Measurements from ENCODE around the gene SAMD7. TPM values are rescaled to one million over a fixed set of nuclear protein-coding genes. Genes with fewer than 3 reads are reported as not detected.
A peak's percentile ranks its signal among the peaks of the same experiment; 100 is the strongest.

SAMD7 gene
- total and polyA plus RNA-seq, 9 of the 15 experiments (the other 6 are each of a cell fraction or from before 2014, with no cell fraction given) = not detected

DNA sequence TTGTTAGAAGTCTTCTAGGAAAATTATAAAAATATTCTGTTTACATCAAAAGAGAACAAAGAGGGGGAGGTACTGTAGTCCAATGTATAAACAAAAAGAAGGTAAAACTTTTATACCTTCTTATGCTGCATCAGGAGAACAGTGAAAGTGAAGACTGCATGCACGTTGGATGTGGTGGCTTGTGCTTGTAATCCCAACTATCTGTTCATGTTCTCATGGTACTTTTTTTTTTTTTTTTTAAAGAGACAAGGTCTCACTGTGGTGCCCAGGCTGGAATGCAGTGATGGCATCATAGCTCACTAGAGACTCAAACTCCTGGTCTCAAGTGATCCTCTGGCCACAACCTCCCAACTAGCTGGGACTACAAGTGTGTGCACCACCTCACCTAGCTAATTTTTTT lies 59.5 kb downstream of the SAMD7 start (continued):
- TF ChIP-seq, protein P1, sequence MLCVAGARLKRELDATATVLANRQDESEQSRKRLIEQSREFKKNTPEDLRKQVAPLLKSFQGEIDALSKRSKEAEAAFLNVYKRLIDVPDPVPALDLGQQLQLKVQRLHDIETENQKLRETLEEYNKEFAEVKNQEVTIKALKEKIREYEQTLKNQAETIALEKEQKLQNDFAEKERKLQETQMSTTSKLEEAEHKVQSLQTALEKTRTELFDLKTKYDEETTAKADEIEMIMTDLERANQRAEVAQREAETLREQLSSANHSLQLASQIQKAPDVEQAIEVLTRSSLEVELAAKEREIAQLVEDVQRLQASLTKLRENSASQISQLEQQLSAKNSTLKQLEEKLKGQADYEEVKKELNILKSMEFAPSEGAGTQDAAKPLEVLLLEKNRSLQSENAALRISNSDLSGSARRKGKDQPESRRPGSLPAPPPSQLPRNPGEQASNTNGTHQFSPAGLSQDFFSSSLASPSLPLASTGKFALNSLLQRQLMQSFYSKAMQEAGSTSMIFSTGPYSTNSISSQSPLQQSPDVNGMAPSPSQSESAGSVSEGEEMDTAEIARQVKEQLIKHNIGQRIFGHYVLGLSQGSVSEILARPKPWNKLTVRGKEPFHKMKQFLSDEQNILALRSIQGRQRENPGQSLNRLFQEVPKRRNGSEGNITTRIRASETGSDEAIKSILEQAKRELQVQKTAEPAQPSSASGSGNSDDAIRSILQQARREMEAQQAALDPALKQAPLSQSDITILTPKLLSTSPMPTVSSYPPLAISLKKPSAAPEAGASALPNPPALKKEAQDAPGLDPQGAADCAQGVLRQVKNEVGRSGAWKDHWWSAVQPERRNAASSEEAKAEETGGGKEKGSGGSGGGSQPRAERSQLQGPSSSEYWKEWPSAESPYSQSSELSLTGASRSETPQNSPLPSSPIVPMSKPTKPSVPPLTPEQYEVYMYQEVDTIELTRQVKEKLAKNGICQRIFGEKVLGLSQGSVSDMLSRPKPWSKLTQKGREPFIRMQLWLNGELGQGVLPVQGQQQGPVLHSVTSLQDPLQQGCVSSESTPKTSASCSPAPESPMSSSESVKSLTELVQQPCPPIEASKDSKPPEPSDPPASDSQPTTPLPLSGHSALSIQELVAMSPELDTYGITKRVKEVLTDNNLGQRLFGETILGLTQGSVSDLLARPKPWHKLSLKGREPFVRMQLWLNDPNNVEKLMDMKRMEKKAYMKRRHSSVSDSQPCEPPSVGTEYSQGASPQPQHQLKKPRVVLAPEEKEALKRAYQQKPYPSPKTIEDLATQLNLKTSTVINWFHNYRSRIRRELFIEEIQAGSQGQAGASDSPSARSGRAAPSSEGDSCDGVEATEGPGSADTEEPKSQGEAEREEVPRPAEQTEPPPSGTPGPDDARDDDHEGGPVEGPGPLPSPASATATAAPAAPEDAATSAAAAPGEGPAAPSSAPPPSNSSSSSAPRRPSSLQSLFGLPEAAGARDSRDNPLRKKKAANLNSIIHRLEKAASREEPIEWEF (CRISPR knock-in tag; IDR thresholded peaks at IDR 0.05) = no peak
- TF ChIP-seq CREBBP (IDR thresholded peaks at IDR 0.05; ENCODE audit: low read depth, low read length) = no peak
- TF ChIP-seq ZNF165 (CRISPR knock-in tag; IDR thresholded peaks at IDR 0.05; ENCODE audit: borderline replicate concordance) = no peak
- TF ChIP-seq, protein P2, sequence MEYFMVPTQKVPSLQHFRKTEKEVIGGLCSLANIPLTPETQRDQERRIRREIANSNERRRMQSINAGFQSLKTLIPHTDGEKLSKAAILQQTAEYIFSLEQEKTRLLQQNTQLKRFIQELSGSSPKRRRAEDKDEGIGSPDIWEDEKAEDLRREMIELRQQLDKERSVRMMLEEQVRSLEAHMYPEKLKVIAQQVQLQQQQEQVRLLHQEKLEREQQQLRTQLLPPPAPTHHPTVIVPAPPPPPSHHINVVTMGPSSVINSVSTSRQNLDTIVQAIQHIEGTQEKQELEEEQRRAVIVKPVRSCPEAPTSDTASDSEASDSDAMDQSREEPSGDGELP (CRISPR knock-in tag; IDR thresholded peaks at IDR 0.05; ENCODE audit: borderline replicate concordance) = no peak

DNA sequence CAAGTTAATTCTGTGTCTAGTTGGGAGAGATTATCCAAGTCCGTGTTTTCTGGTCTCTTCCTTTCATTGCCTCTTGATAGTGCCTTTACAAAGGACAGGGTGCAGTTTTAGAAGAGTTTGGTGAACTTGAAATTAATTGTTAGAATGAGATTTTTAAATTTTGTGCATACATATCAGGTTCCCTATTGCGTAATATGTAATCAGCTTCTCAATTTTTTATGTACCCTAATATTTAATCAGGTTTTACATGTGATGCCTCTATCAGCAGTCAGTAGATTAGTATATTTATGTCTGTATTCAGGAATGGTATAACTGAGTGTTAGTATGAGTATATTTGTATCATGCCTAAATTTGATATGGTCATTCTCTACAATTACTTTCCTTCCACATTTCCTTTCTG lies 60.1 kb downstream of the SAMD7 start:
- in situ Hi-C loops (cut with MboI) = loop anchor here (25.0 kb wide), 1 partner anchor 834 kb away; no protein-coding TSS in a partner anchor
- BruUV-seq (replicated peaks) = no TSS peak
- POLR2A ChIA-PET = no interaction called here
- TF ChIP-seq BCL6 (CRISPR knock-in tag; IDR thresholded peaks at IDR 0.05) (no peak), NCOA2 (IDR thresholded peaks at IDR 0.05; ENCODE audit: partially characterized antibody in 2 of 2) (no peak), GATA2 (CRISPR knock-in tag; IDR thresholded peaks at IDR 0.05) (no peak), CEBPB (tag; IDR thresholded peaks at IDR 0.05) (peak; percentile 97), RBM34 (IDR thresholded peaks at IDR 0.05; ENCODE audit: borderline replicate concordance, insufficient read depth, low read length) (no peak)
- TF ChIP-seq, protein P3, sequence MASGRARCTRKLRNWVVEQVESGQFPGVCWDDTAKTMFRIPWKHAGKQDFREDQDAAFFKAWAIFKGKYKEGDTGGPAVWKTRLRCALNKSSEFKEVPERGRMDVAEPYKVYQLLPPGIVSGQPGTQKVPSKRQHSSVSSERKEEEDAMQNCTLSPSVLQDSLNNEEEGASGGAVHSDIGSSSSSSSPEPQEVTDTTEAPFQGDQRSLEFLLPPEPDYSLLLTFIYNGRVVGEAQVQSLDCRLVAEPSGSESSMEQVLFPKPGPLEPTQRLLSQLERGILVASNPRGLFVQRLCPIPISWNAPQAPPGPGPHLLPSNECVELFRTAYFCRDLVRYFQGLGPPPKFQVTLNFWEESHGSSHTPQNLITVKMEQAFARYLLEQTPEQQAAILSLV (tag; IDR thresholded peaks at IDR 0.05) = peak; percentile 56; the same call in 1 of the 2 replicates

More for the DNA sequence above, 60.1 kb downstream of the SAMD7 start:
- FAIRE-seq (no peak), DNase-seq (ENCODE audit: extremely low read depth in 1 of 4, low spot score in 3 of 4) (no peak), ATAC-seq (no peak)
- Histone ChIP-seq H3K4me2 (ENCODE audit: insufficient read depth, low read length) (no peak overlapping the region), H3K9me1 (ENCODE audit: control insufficient read depth, insufficient read depth, low read length) (no peaks in the 10 kb centered on the region), H3K36me3 (ENCODE audit: control insufficient read depth, insufficient read depth, low read length) (peaks cover 64% of the 10 kb centered on the region), H3K9ac (ENCODE audit: insufficient read depth in 1 of 2, low read depth in 2 of 2, low read length in 2 of 2) (no peak overlapping the region), H3K27ac (ENCODE audit: extremely low read depth, low read depth, low read length) (no peak overlapping the region), H3K9me3 (replicated peaks; ENCODE audit: control insufficient read depth, insufficient read depth, low read depth, low read length) (no peaks in the 10 kb centered on the region), H3K79me2 (ENCODE audit: control insufficient read depth, insufficient read depth, low read length) (peaks cover 96% of the 10 kb centered on the region), H4K20me1 (replicated peaks; ENCODE audit: control insufficient read depth, insufficient read depth, low read length) (peaks cover 6% of the 10 kb centered on the region; the same call in 1 of the 2 replicates), H3K4me1 (replicated peaks in 1 of 2; ENCODE audit: control insufficient read depth in 2 of 2, insufficient read depth in 2 of 2, low read length in 2 of 2) (peaks cover 0 to 10% of the 10 kb centered on the region in 2 experiments; a peak in 1 of 5 replicates), H3K27me3 (ENCODE audit: control insufficient read depth in 2 of 2, insufficient read depth in 2 of 2, low read length in 2 of 2) (no peaks in the 10 kb centered on the region), H3K4me3 (no peak overlapping the region), H2AFZ (ENCODE audit: low read depth, low read length) (no peak overlapping the region)
- CTCF ChIA-PET (ENCODE audit: low intra/inter-chr PET ratio) = no interaction called here
- intact Hi-C loops (cut with micrococcal nuclease) = no loop called here
- WGBS (ENCODE audit: insufficient coverage, low coverage, missing lambda C conversion rate) = 86% methylated on average over 2 of the region's 2 CpGs

Data from K562 (cell line).